Naive thymus-derived CD4-positive, alpha-beta T cell (primary cell): ENCODE measurements around the gene SEH1L. TPM values are rescaled to one million over a fixed set of nuclear protein-coding genes. Genes with fewer than 3 reads are reported as not detected.

ENCODE experiments used
- ATAC-seq: fragments of 150-1000 bp; cut with Tn5 transposase; 2 replicates; pipeline ENCODE4 v1.10.0; 2021; ENCODE audit warnings: mild to moderate bottlenecking, moderate library complexity
- CTCF ChIA-PET: fragments of 350-600 bp; sonication (Branson Sonifier 250); formaldehyde crosslinking; loops from one replicate; lab custom pipeline; 2021; ENCODE audit warnings: antibody characterized with exemption; lab: Charles Lee
- POLR2A ChIA-PET: fragments of 350-600 bp; sonication (Branson Sonifier 250); formaldehyde crosslinking; loops from one replicate; lab custom pipeline; 2021; ENCODE audit warnings: antibody characterized with exemption, inconsistent platforms; lab: Charles Lee
- DNase-seq, 9 donors: peaks; one replicate each; pipeline versions ENCODE4 v3.0.0 to v3.0.0-alpha.2; 2020 to 2022; ENCODE audit warnings: mixed read lengths in 1 of 9
- H3K27ac ChIP-seq: one replicate; pipeline ENCODE4 v1.7.0; 2013; ENCODE audit warnings: mild to moderate bottlenecking, low read depth, low read length, moderate library complexity
- H3K27me3 ChIP-seq, 2 donors: one replicate each; pipeline ENCODE4 v1.7.0; 2013; ENCODE audit warnings: low read length in 2 of 2, mild to moderate bottlenecking in 2 of 2, moderate library complexity in 2 of 2; ENCODE audit not compliant: control insufficient read depth in 2 of 2, insufficient read depth in 2 of 2
- H3K36me3 ChIP-seq, 3 experiments: 1 replicate in 2 of 3; 2 replicates in 1 of 3; pipeline ENCODE4 v1.7.0; 2013; ENCODE audit warnings: low read length in 3 of 3, mild to moderate bottlenecking in 3 of 3, moderate library complexity in 1 of 3; ENCODE audit not compliant: insufficient read depth in 3 of 3, control insufficient read depth in 2 of 3
- H3K4me1 ChIP-seq, 2 donors: one replicate each; pipeline ENCODE4 v1.7.0; 2013; ENCODE audit warnings: low read length in 2 of 2, mild to moderate bottlenecking in 2 of 2, moderate library complexity in 1 of 2; ENCODE audit not compliant: control insufficient read depth in 2 of 2, insufficient read depth in 2 of 2
- H3K4me3 ChIP-seq: 2 replicates; pipeline ENCODE4 v1.7.0; 2013; ENCODE audit warnings: mild to moderate bottlenecking, low read length
- H3K9me3 ChIP-seq, 3 experiments: 1 replicate in 2 of 3; 2 replicates in 1 of 3; pipeline ENCODE4 v1.7.0; 2013; ENCODE audit warnings: low read length in 3 of 3; ENCODE audit not compliant: control insufficient read depth in 2 of 3
- H3K27ac Mint-ChIP-seq, 9 donors: one replicate each; pipeline ENCODE4 v1.8.0; 2020 to 2022; ENCODE audit warnings: mixed read lengths in 9 of 9, mild to moderate bottlenecking in 8 of 9, moderate library complexity in 5 of 9, inconsistent platforms in 2 of 9
- H3K27me3 Mint-ChIP-seq, 5 donors: one replicate each; pipeline ENCODE4 v1.8.0; 2021 to 2022; ENCODE audit warnings: mixed read lengths in 5 of 5, mild to moderate bottlenecking in 1 of 5
- H3K36me3 Mint-ChIP-seq, 5 donors: one replicate each; pipeline ENCODE4 v1.8.0; 2020 to 2022; ENCODE audit warnings: mixed read lengths in 5 of 5, mild to moderate bottlenecking in 3 of 5, inconsistent platforms in 1 of 5
- H3K4me1 Mint-ChIP-seq, 7 donors: one replicate each; pipeline ENCODE4 v1.8.0; 2020 to 2022; ENCODE audit warnings: mixed read lengths in 7 of 7, mild to moderate bottlenecking in 3 of 7, inconsistent platforms in 1 of 7
- H3K4me3 Mint-ChIP-seq, 10 donors: one replicate each; pipeline ENCODE4 v1.8.0; 2020 to 2022; ENCODE audit warnings: mild to moderate bottlenecking in 10 of 10, mixed read lengths in 10 of 10, moderate library complexity in 6 of 10, inconsistent platforms in 2 of 10
- H3K9me3 Mint-ChIP-seq, 11 donors: one replicate each; pipeline ENCODE4 v1.8.0; 2020 to 2022; ENCODE audit warnings: mixed read lengths in 11 of 11, mild to moderate bottlenecking in 4 of 11, inconsistent platforms in 1 of 11, moderate library complexity in 1 of 11
- intact Hi-C, 2 donors: fragments of 100-400 bp; cut with micrococcal nuclease; formaldehyde crosslinking; loops; one replicate each; pipeline ENCODE4 v1.15.1; 2023
- polyA plus RNA-seq, 2 donors: library from polyadenylated mRNA; unstranded; fragments of 300-500 nt; fragmentation: Illumina TruSeq; gene quantifications; one replicate each; pipeline ENCODE4 v1.2.3, GENCODE V29; 2021
- total RNA-seq, 6 experiments: library from RNA in 5 of 6; stranded (reverse) in 5 of 6; gene quantifications; 1 replicate in 5 of 6; 2 replicates in 1 of 6; pipeline ENCODE4 v1.2.3 and lab custom pipeline; 2021 to 2026

The SEH1L gene
- total and polyA plus RNA-seq, 7 experiments from 2014 or later = 28.4 to 54.2 (median 34.1) TPM

GRCh38 chr18:12990123-12990475, 42.3 kb downstream of the SEH1L start:
- DNase-seq (peak in 1 of 9 donors; percentile 65), ATAC-seq (no peak)
- Mint-ChIP-seq H3K27ac (peak overlapping the region; percentile 10 to 93 (median 89)), H3K27me3 (peaks cover 0 to 1% (median 0%) of the 10 kb centered on the region in 5 donors), H3K9me3 (peaks cover 0 to 7% (median 0%) of the 10 kb centered on the region in 11 donors), H3K4me3 (peak overlapping the region in 9 of 10 donors; percentile 90 to 99 (median 98)), H3K4me1 (peaks cover 10 to 29% (median 20%) of the 10 kb centered on the region in 7 donors), H3K36me3 (peaks cover 0 to 10% (median 0%) of the 10 kb centered on the region in 5 donors)
- H3K27me3 ChIP-seq = no peaks in the 10 kb centered on the region
- intact Hi-C loops = loop anchor here (1.0 to 10.0 kb wide), 5 partner anchors 107 to 1008 kb away; partner anchors contain the start of genes FAM210A (in 1 of the 2), IMPA2 (in 1 of the 2) and RNMT (in 1 of the 2)
- H3K27ac ChIP-seq = no peak overlapping the region
- POLR2A ChIA-PET = interaction anchor here (1.2 to 1.5 kb wide), 4 partner anchors 8 to 147 kb away, joined by 3 to 7 read pairs (median 4); no protein-coding TSS in a partner anchor
- H3K4me3 ChIP-seq = peak overlapping the region; percentile 85
- H3K9me3 ChIP-seq = no peaks in the 10 kb centered on the region
- CTCF ChIA-PET = no interaction called here
- H3K36me3 ChIP-seq = peaks cover 0 to 8% (median 0%) of the 10 kb centered on the region in 3 experiments
- H3K4me1 ChIP-seq = peaks cover 27 to 29% of the 10 kb centered on the region in 2 donors

GRCh38 chr18:12990641-12990966, 42.8 kb downstream of the SEH1L start:
- Histone ChIP-seq H3K9me3 (no peaks in the 10 kb centered on the region), H3K4me3 (peak overlapping the region; percentile 85), H3K27me3 (no peaks in the 10 kb centered on the region), H3K36me3 (peaks cover 0 to 5% (median 0%) of the 10 kb centered on the region in 3 experiments), H3K4me1 (peaks cover 27 to 29% of the 10 kb centered on the region in 2 donors), H3K27ac (peak overlapping the region; percentile 82)
- Mint-ChIP-seq H3K27me3 (peaks cover 0 to 1% (median 0%) of the 10 kb centered on the region in 5 donors), H3K36me3 (peaks cover 0 to 10% (median 0%) of the 10 kb centered on the region in 5 donors), H3K9me3 (peaks cover 0 to 7% (median 0%) of the 10 kb centered on the region in 11 donors), H3K4me3 (peak overlapping the region in 9 of 10 donors; percentile 90 to 99 (median 98)), H3K4me1 (peaks cover 10 to 29% (median 20%) of the 10 kb centered on the region in 7 donors), H3K27ac (peak overlapping the region; percentile 88 to 96 (median 91))
- no peak for DNase-seq
- intact Hi-C loops = loop anchor here (1.0 to 10.0 kb wide), 5 partner anchors 107 to 1008 kb away; partner anchors contain the start of genes FAM210A (in 1 of the 2), IMPA2 (in 1 of the 2) and RNMT (in 1 of the 2)
- POLR2A ChIA-PET = interaction anchor here (0.6 to 1.5 kb wide), 10 partner anchors 9 to 613 kb away, joined by 3 to 15 read pairs (median 4); partner anchors contain the start of genes AFG3L2, PTPN2 and SEH1L
- CTCF ChIA-PET = no interaction called here
- ATAC-seq = no peak

- ChIA-PET POLR2A (interaction anchor here (0.6 to 1.5 kb wide), 11 partner anchors 9 to 614 kb away, joined by 3 to 15 read pairs (median 4); partner anchors contain the start of genes AFG3L2, PTPN2 and SEH1L), CTCF (no interaction called here)
- peaks cover 27 to 29% of the 10 kb centered on the region in 2 donors for H3K4me1 ChIP-seq
- H3K36me3 Mint-ChIP-seq = peaks cover 0 to 10% (median 0%) of the 10 kb centered on the region in 5 donors
- ATAC-seq (peak; percentile 99), DNase-seq (peak; percentile 90 to 99 (median 97))
- peak within 1 kb of the TSS in 9 of 10 donors; percentile 90 to 99 (median 98) for H3K4me3 Mint-ChIP-seq
- peak within 1 kb of the TSS; percentile 88 to 97 (median 93) for H3K27ac Mint-ChIP-seq
- H3K27me3 Mint-ChIP-seq = peaks cover 0 to 1% (median 0%) of the 10 kb centered on the region in 5 donors
- peak within 1 kb of the TSS; percentile 82 for H3K27ac ChIP-seq
- peak within 1 kb of the TSS; percentile 85 for H3K4me3 ChIP-seq
- H3K9me3 Mint-ChIP-seq = peaks cover 0 to 7% (median 0%) of the 10 kb centered on the region in 11 donors
- no peaks in the 10 kb centered on the region for H3K27me3 ChIP-seq
- H3K4me1 Mint-ChIP-seq = peaks cover 10 to 29% (median 20%) of the 10 kb centered on the region in 7 donors
- H3K9me3 ChIP-seq = no peaks in the 10 kb centered on the region
- H3K36me3 ChIP-seq = peaks cover 0 to 5% (median 0%) of the 10 kb centered on the region in 3 experiments
- intact Hi-C loops = loop anchor here (1.0 to 10.0 kb wide), 15 partner anchors 9 to 1140 kb away; partner anchors contain the start of genes AFG3L2 (in 2 of the 2), FAM210A (in 2 of the 2), RNMT (in 2 of the 2) and CEP76 (in 1 of the 2)
These were observed 43.4 kb downstream of the SEH1L start, which contains the start of gene CEP192 for GRCh38 chr18:12990967-12991820. Gene CEP192 (plus strand): TSS chr18:12991362. CDS start chr18:12999425, 8,063 bp downstream.

- H3K36me3 ChIP-seq = peaks cover 0 to 5% (median 0%) of the 10 kb centered on the region in 3 experiments
- POLR2A ChIA-PET = interaction anchor here (0.6 to 1.5 kb wide), 2 partner anchors 108 to 305 kb away, joined by 4 to 7 read pairs; partner anchors contain the start of gene PTPN2
- ATAC-seq (no peak), DNase-seq (no peak)
- Mint-ChIP-seq H3K27ac (peak overlapping the region; percentile 88 to 97 (median 93)), H3K27me3 (peaks cover 0 to 1% (median 0%) of the 10 kb centered on the region in 5 donors), H3K4me3 (peak overlapping the region in 9 of 10 donors; percentile 90 to 99 (median 98)), H3K4me1 (peaks cover 10 to 29% (median 20%) of the 10 kb centered on the region in 7 donors), H3K9me3 (peaks cover 0 to 7% (median 0%) of the 10 kb centered on the region in 11 donors), H3K36me3 (peaks cover 0 to 10% (median 0%) of the 10 kb centered on the region in 5 donors)
- H3K27ac ChIP-seq = peak overlapping the region; percentile 82
- intact Hi-C loops = loop anchor here (1.0 to 10.0 kb wide), 15 partner anchors 9 to 1140 kb away; partner anchors contain the start of genes AFG3L2 (in 2 of the 2), FAM210A (in 2 of the 2), RNMT (in 2 of the 2) and CEP76 (in 1 of the 2)
- H3K4me1 ChIP-seq = peaks cover 27 to 29% of the 10 kb centered on the region in 2 donors
- no peaks in the 10 kb centered on the region for H3K9me3 ChIP-seq
- CTCF ChIA-PET = no interaction called here
- no peaks in the 10 kb centered on the region for H3K27me3 ChIP-seq
- peak overlapping the region; percentile 85 for H3K4me3 ChIP-seq
These were observed 44.0 kb downstream of the SEH1L start for GRCh38 chr18:12991821-12992179.

GRCh38 chr18:12993439-12993838, 45.6 kb downstream of the SEH1L start:
- H3K27ac Mint-ChIP-seq = no peak overlapping the region
- Histone ChIP-seq H3K9me3 (no peaks in the 10 kb centered on the region), H3K4me1 (peaks cover 27 to 29% of the 10 kb centered on the region in 2 donors), H3K4me3 (no peak overlapping the region), H3K27me3 (no peaks in the 10 kb centered on the region), H3K36me3 (peaks cover 0 to 5% (median 0%) of the 10 kb centered on the region in 3 experiments), H3K27ac (no peak overlapping the region)
- DNase-seq = no peak
- peaks cover 16 to 34% (median 25%) of the 10 kb centered on the region in 7 donors for H3K4me1 Mint-ChIP-seq
- peaks cover 0 to 10% (median 0%) of the 10 kb centered on the region in 5 donors for H3K36me3 Mint-ChIP-seq
- no peak for ATAC-seq
- ChIA-PET CTCF (no interaction called here), POLR2A (no interaction called here)
- H3K4me3 Mint-ChIP-seq = peak overlapping the region in 3 of 10 donors; percentile 51 to 98 (median 94)
- peaks cover 0 to 7% (median 0%) of the 10 kb centered on the region in 11 donors for H3K9me3 Mint-ChIP-seq
- intact Hi-C loops = loop anchor here (5.0 to 10.0 kb wide), 4 partner anchors 164 to 1011 kb away; partner anchors contain the start of genes FAM210A (in 1 of the 2), IMPA2 (in 1 of the 2) and RNMT (in 1 of the 2)
- H3K27me3 Mint-ChIP-seq = peaks cover 0 to 1% (median 0%) of the 10 kb centered on the region in 5 donors
